HG02623 (cell line): Measurements from ENCODE around the gene SEMA6D.

Experiments
- ATAC-seq: cut with Tn5 transposase; IDR thresholded peaks from one replicate; pipeline ENCODE4 v1.9.1; 2021; ENCODE audit warnings: moderate library complexity; ENCODE audit not compliant: unreplicated experiment

SEMA6D gene

GRCh38 chr15:47717036-47717612, at the start of gene SEMA6D:
SEMA6D (plus strand) TSS chr15:47717505; CDS start chr15:47759799, 42,294 bp downstream.
- ATAC-seq = no peak

GRCh38 chr15:47669221-47669620, 48.1 kb upstream of the SEMA6D start:
- no peak for ATAC-seq

- ATAC-seq = no peak
Observed at GRCh38 chr15:47670365-47670764, 46.9 kb upstream of the SEMA6D start.

- no peak for ATAC-seq
Observed at GRCh38 chr15:47673232-47673761, 44.0 kb upstream of the SEMA6D start.

GRCh38 chr15:47674586-47675232, 42.6 kb upstream of the SEMA6D start:
- no peak for ATAC-seq

- no peak for ATAC-seq
Observed at GRCh38 chr15:47675735-47676134, 41.6 kb upstream of the SEMA6D start.

GRCh38 chr15:47678040-47678439, 39.3 kb upstream of the SEMA6D start:
- ATAC-seq = no peak

GRCh38 chr15:47682661-47683060, 34.6 kb upstream of the SEMA6D start:
- no peak for ATAC-seq

- ATAC-seq = no peak
Observed at GRCh38 chr15:47685141-47685870, 32.0 kb upstream of the SEMA6D start.

GRCh38 chr15:47688573-47689086, 28.7 kb upstream of the SEMA6D start:
- ATAC-seq = no peak

GRCh38 chr15:47689660-47690059, 27.6 kb upstream of the SEMA6D start:
- ATAC-seq = no peak

GRCh38 chr15:47691882-47692281, 25.4 kb upstream of the SEMA6D start:
- ATAC-seq = no peak

GRCh38 chr15:47696351-47696750, 21.0 kb upstream of the SEMA6D start:
- ATAC-seq = no peak

- no peak for ATAC-seq
Observed at GRCh38 chr15:47705281-47705997, 11.9 kb upstream of the SEMA6D start.

- no peak for ATAC-seq
Observed at GRCh38 chr15:47707391-47707790, 9.9 kb upstream of the SEMA6D start.

- ATAC-seq = no peak
Observed at GRCh38 chr15:47708161-47708980, 8.9 kb upstream of the SEMA6D start.

GRCh38 chr15:47711655-47712054, 5.7 kb upstream of the SEMA6D start:
- no peak for ATAC-seq

- ATAC-seq = no peak
Observed at GRCh38 chr15:47715402-47715801, 1.9 kb upstream of the SEMA6D start.

GRCh38 chr15:47715856-47716445, 1.4 kb upstream of the SEMA6D start:
- no peak for ATAC-seq

GRCh38 chr15:47716516-47716915, 789 bp upstream of the SEMA6D start:
- no peak for ATAC-seq
